Measurements from ENCODE around the gene LIN28B.
"Not testable (repeated sequence)": the region's sequence is repeated elsewhere in the genome, so short reads cannot be mapped to it uniquely, and the experiment has no call there.

Gene LIN28B

GRCh38 chr6:104952911-104953399 is 4.0 kb upstream of the LIN28B start:
- Histone ChIP-seq H3K9me2 (replicated peaks; ENCODE audit: control insufficient read depth, low read length) (no peaks in the 10 kb centered on the region), H3K79me2 (ENCODE audit: control insufficient read depth, low read length) (no peaks in the 10 kb centered on the region), H4K20me1 (ENCODE audit: control insufficient read depth, insufficient read depth, low read depth, low read length) (no peaks in the 10 kb centered on the region), H3F3A (ENCODE audit: control insufficient read depth, insufficient read depth) (no peaks in the 10 kb centered on the region), H3K36me3 (ENCODE audit: control insufficient read depth, low read length) (no peaks in the 10 kb centered on the region), H3K27me3 (ENCODE audit: control insufficient read depth, low read length) (peaks cover 14% of the 10 kb centered on the region; the same call in 1 of the 2 replicates), H3K4me3 (ENCODE audit: low read length) (no peak overlapping the region), H3K4me1 (ENCODE audit: control insufficient read depth, low read length) (no peaks in the 10 kb centered on the region), H3K4me2 (ENCODE audit: low read length) (no peak overlapping the region), H3K27ac (ENCODE audit: low read depth, low read length) (no peak overlapping the region), H3K9me3 (ENCODE audit: control insufficient read depth, insufficient read depth, low read length) (no peaks in the 10 kb centered on the region)
- TF ChIP-seq CTCF (IDR thresholded peaks at IDR 0.05; ENCODE audit: low read depth, low read length, poor library complexity, severe bottlenecking) (no peak), EZH2phosphoT487 (IDR thresholded peaks at IDR 0.05; ENCODE audit: borderline replicate concordance, low read length) (no peak)

- H3K4me2 ChIP-seq (ENCODE audit: low read length); H3K4me1 ChIP-seq (ENCODE audit: control insufficient read depth, low read length); H3K4me3 ChIP-seq (ENCODE audit: low read length); H3K9me2 ChIP-seq (replicated peaks; ENCODE audit: control insufficient read depth, low read length); H3K27ac ChIP-seq (ENCODE audit: low read depth, low read length); H3F3A ChIP-seq (ENCODE audit: control insufficient read depth, insufficient read depth); H3K9me3 ChIP-seq (ENCODE audit: control insufficient read depth, insufficient read depth, low read length); H3K79me2 ChIP-seq (ENCODE audit: control insufficient read depth, low read length); H3K36me3 ChIP-seq (ENCODE audit: control insufficient read depth, low read length); H4K20me1 ChIP-seq (ENCODE audit: control insufficient read depth, insufficient read depth, low read depth, low read length): not testable (repeated sequence)
- H3K27me3 ChIP-seq (ENCODE audit: control insufficient read depth, low read length), result peaks cover 14% of the 10 kb centered on the region; the same call in 1 of the 2 replicates
Observed at GRCh38 chr6:104953400-104954189, 3.3 kb upstream of the LIN28B start.

- no peak for TF ChIP-seq EZH2phosphoT487 (IDR thresholded peaks at IDR 0.05; ENCODE audit: borderline replicate concordance, low read length)
- TF ChIP-seq CTCF (IDR thresholded peaks at IDR 0.05; ENCODE audit: low read depth, low read length, poor library complexity, severe bottlenecking), result no peak
- Histone ChIP-seq H3K27me3 (ENCODE audit: control insufficient read depth, low read length) (peaks cover 13% of the 10 kb centered on the region; the same call in 1 of the 2 replicates), H3K79me2 (ENCODE audit: control insufficient read depth, low read length) (no peaks in the 10 kb centered on the region), H3K4me2 (ENCODE audit: low read length) (no peak overlapping the region), H3K4me1 (ENCODE audit: control insufficient read depth, low read length) (no peaks in the 10 kb centered on the region), H3K36me3 (ENCODE audit: control insufficient read depth, low read length) (no peaks in the 10 kb centered on the region), H3K9me2 (replicated peaks; ENCODE audit: control insufficient read depth, low read length) (no peaks in the 10 kb centered on the region), H3K4me3 (ENCODE audit: low read length) (no peak overlapping the region), H3K9me3 (ENCODE audit: control insufficient read depth, insufficient read depth, low read length) (no peaks in the 10 kb centered on the region), H3F3A (ENCODE audit: control insufficient read depth, insufficient read depth) (no peaks in the 10 kb centered on the region), H4K20me1 (ENCODE audit: control insufficient read depth, insufficient read depth, low read depth, low read length) (no peaks in the 10 kb centered on the region), H3K27ac (ENCODE audit: low read depth, low read length) (no peak overlapping the region)
Observed at GRCh38 chr6:104954190-104954797, 2.6 kb upstream of the LIN28B start.

- Histone ChIP-seq H3K27ac (ENCODE audit: low read depth, low read length) (no peak overlapping the region), H3K4me2 (ENCODE audit: low read length) (no peak overlapping the region), H4K20me1 (ENCODE audit: control insufficient read depth, insufficient read depth, low read depth, low read length) (no peaks in the 10 kb centered on the region), H3K36me3 (ENCODE audit: control insufficient read depth, low read length) (no peaks in the 10 kb centered on the region), H3K4me1 (ENCODE audit: control insufficient read depth, low read length) (no peaks in the 10 kb centered on the region), H3K79me2 (ENCODE audit: control insufficient read depth, low read length) (no peaks in the 10 kb centered on the region), H3K27me3 (ENCODE audit: control insufficient read depth, low read length) (peaks cover 12% of the 10 kb centered on the region; the same call in 1 of the 2 replicates), H3F3A (ENCODE audit: control insufficient read depth, insufficient read depth) (no peaks in the 10 kb centered on the region), H3K4me3 (ENCODE audit: low read length) (no peak overlapping the region), H3K9me2 (replicated peaks; ENCODE audit: control insufficient read depth, low read length) (no peaks in the 10 kb centered on the region), H3K9me3 (ENCODE audit: control insufficient read depth, insufficient read depth, low read length) (no peaks in the 10 kb centered on the region)
- TF ChIP-seq CTCF (IDR thresholded peaks at IDR 0.05; ENCODE audit: low read depth, low read length, poor library complexity, severe bottlenecking) (no peak), EZH2phosphoT487 (IDR thresholded peaks at IDR 0.05; ENCODE audit: borderline replicate concordance, low read length) (no peak)
Observed at GRCh38 chr6:104955491-104955890, 1.4 kb upstream of the LIN28B start.
